ENCODE data around the gene NUDT3. TPM values are rescaled to one million over a fixed set of nuclear protein-coding genes. Genes with fewer than 3 reads are reported as not detected.

The NUDT3 gene
- total and polyA plus RNA-seq, 9 of the 15 experiments (the other 6 are each of a cell fraction or from before 2014, with no cell fraction given), result 5.4 to 81.2 (median 56.4) TPM

GRCh38 chr6:34234667-34235306 lies 157.7 kb downstream of the NUDT3 start:
- H3K9me1 ChIP-seq (ENCODE audit: control insufficient read depth, insufficient read depth, low read length), result no peaks in the 10 kb centered on the region
- ChIA-PET POLR2A (interaction anchor here (1.0 to 3.3 kb wide), 2 partner anchors 11 to 39 kb away, joined by 4 to 34 read pairs; no protein-coding TSS in a partner anchor), CTCF (ENCODE audit: low intra/inter-chr PET ratio) (no interaction called here)
- peaks cover 19% of the 10 kb centered on the region for H3K36me3 ChIP-seq (ENCODE audit: control insufficient read depth, insufficient read depth, low read length)
- no peak overlapping the region; the same call in 1 of the 2 replicates for H2AFZ ChIP-seq (ENCODE audit: low read depth, low read length)
- 90% methylated on average over 22 of the region's 53 CpGs for WGBS (ENCODE audit: insufficient coverage, low coverage, missing lambda C conversion rate)
- H3K27me3 ChIP-seq (ENCODE audit: control insufficient read depth in 2 of 2, insufficient read depth in 2 of 2, low read length in 2 of 2), result no peaks in the 10 kb centered on the region
- no peak overlapping the region for H3K4me3 ChIP-seq
- no TSS peak for BruUV-seq (replicated peaks)
- H3K4me1 ChIP-seq (replicated peaks in 1 of 2; ENCODE audit: control insufficient read depth in 2 of 2, insufficient read depth in 2 of 2, low read length in 2 of 2), result peaks cover 27 to 31% of the 10 kb centered on the region in 2 experiments
- H3K4me2 ChIP-seq (ENCODE audit: insufficient read depth, low read length), result no peak overlapping the region
- H3K9ac ChIP-seq (ENCODE audit: insufficient read depth in 1 of 2, low read depth in 2 of 2, low read length in 2 of 2), result peak overlapping the region; percentile 30 to 81; a peak in 3 of 4 replicates
- H4K20me1 ChIP-seq (replicated peaks; ENCODE audit: control insufficient read depth, insufficient read depth, low read length), result peaks cover 13% of the 10 kb centered on the region
- in situ Hi-C loops (cut with MboI) (no loop called here), intact Hi-C loops (cut with micrococcal nuclease) (no loop called here)
- FAIRE-seq (no peak), DNase-seq (ENCODE audit: extremely low read depth in 1 of 4, low spot score in 3 of 4) (no peak), ATAC-seq (no peak)
- H3K27ac ChIP-seq (ENCODE audit: extremely low read depth, low read depth, low read length), result peak overlapping the region; percentile 95; the same call in 2 of the 3 replicates
- no peaks in the 10 kb centered on the region for H3K9me3 ChIP-seq (replicated peaks; ENCODE audit: control insufficient read depth, insufficient read depth, low read depth, low read length)
- H3K79me2 ChIP-seq (ENCODE audit: control insufficient read depth, insufficient read depth, low read length), result peaks cover 38% of the 10 kb centered on the region
- TF ChIP-seq TAF15 (IDR thresholded peaks at IDR 0.05; ENCODE audit: low read depth, low read length) (peak; percentile 48; the same call in 1 of the 2 replicates), ELF2 (CRISPR knock-in tag; IDR thresholded peaks at IDR 0.05) (no peak), FOXP4 (CRISPR knock-in tag; IDR thresholded peaks at IDR 0.05; ENCODE audit: borderline replicate concordance) (no peak), ZBTB33 (CRISPR knock-in tag; IDR thresholded peaks at IDR 0.05) (peak; percentile 97), POLR2G (IDR thresholded peaks at IDR 0.05; ENCODE audit: low read depth, low read length) (peak; percentile 76), SMARCC2 (IDR thresholded peaks at IDR 0.05; ENCODE audit: low read depth) (no peak), CBFA2T3 (IDR thresholded peaks at IDR 0.05) (no peak), MEIS2 (IDR thresholded peaks at IDR 0.05; ENCODE audit: partially characterized antibody) (no peak), ZZZ3 (IDR thresholded peaks at IDR 0.05) (no peak), ELK3 (CRISPR knock-in tag; IDR thresholded peaks at IDR 0.05) (no peak), SP2 (IDR thresholded peaks at IDR 0.05; ENCODE audit: extremely low read depth, low read depth, low read length, poor library complexity, severe bottlenecking) (no peak), THRA (IDR thresholded peaks at IDR 0.05) (no peak), MYBL2 (IDR thresholded peaks at IDR 0.05; ENCODE audit: low read depth) (no peak), MYBL2 (CRISPR knock-in tag; IDR thresholded peaks at IDR 0.05; ENCODE audit: borderline replicate concordance) (no peak), ZNF586 (CRISPR knock-in tag; conservative IDR thresholded peaks at IDR 0.05) (no peak), HMG20B (CRISPR knock-in tag; IDR thresholded peaks at IDR 0.05) (no peak)
